GM10847 (cell line): Measurements from ENCODE around the gene DOK5.

Experiments used
- POLR2A ChIP-seq: IDR thresholded peaks from 2 replicates; pipeline ENCODE4 v1.6.1; 2011; ENCODE audit not compliant: insufficient read length; ENCODE audit errors: extremely low read depth

DOK5 gene

DNA sequence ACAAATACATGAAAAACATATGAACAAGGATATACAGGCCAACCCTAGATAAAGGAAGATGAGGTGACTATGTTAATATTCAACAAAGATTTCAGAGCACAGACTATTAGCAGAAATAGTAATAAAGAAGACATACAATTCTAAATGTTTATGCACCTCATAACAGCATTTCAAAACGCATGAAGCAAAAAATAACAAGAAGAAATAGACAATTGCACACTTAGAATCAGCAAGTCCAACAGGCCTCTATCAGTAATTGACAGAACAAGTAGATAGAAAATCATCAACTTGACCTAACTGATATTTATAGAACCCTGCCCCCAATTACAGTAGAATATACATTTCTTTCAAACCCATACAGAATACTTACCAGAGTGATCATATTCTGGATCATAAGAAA is 11.4 kb upstream of the DOK5 start:
- TF ChIP-seq POLR2A: no peak

DNA sequence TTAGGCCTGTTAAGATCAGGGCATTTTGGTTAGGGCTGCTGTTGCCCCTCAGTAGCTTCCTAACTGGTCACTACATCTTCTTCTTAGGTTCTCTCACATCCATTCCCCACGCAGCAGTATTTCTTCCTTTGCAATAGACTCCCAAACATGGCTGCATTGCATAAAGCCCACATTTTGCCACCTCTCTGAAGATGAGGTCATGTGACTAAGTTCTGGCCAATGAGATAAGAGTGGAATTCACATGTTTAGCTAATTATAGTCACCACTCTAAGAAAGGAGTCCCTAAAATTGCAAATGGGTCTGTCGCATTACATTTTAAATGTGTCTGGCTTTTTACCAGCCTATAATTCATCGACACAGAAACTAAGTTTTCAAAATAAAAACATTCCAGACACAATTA is 9.3 kb upstream of the DOK5 start:
- no peak for TF ChIP-seq POLR2A

DNA sequence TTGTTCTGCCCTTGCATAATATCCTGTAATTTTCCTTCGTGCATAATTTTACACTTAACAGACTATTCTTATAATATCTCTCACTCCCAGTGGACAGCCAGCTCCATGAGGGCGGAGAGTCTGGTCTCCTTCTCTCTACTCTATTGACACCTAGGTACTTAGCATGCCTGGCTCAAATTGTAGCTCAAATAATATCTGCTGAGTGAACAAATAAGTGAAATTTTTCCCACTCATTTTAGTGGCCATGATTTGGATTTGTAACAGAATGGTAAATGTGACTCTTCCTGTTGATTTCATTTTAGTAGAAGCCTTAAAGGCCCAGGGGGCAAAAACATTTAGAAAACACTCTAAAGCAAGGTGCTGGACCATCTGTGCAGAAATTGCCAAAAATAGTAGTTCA is 7.8 kb upstream of the DOK5 start:
- TF ChIP-seq POLR2A: no peak

DNA sequence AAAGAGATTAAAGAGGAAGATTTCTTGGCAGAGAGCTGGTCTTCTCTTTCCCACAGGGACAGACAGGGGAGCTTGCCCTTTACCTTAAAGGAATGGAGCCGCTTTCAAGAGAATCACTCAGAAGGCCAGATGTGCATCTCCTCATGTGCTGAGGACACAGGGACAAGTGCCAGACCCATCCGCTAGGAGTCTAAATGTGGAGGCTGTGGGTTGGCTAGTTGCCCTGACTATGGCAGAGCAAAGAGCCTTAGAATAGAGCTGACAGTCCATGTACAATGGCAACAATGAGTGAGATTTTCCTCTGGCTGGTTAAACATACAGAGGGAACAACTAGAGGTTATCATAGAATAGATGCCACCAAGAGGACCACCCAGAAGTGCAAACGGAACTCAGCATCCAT is 7.3 kb upstream of the DOK5 start:
- no peak for TF ChIP-seq POLR2A

DNA sequence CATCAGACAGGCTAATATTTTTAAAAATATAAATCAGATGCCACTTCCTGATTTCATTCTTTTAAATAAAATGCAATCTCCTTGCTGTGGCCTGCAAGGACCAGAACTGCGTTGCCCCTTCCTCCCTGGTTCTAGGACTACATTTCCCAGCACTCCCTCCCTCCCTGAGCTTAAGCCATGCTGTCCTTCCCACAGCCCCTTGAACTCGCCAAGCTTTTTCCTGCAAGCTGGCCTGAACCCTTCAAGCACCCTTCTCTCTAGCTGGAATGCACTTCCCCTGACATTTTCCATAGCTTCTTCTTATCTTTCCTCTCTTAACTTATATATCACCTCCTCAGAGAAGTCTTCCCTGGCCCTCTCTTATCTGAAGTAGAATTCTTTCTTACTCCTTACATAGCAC is 6.1 kb upstream of the DOK5 start:
- TF ChIP-seq POLR2A: no peak

DNA sequence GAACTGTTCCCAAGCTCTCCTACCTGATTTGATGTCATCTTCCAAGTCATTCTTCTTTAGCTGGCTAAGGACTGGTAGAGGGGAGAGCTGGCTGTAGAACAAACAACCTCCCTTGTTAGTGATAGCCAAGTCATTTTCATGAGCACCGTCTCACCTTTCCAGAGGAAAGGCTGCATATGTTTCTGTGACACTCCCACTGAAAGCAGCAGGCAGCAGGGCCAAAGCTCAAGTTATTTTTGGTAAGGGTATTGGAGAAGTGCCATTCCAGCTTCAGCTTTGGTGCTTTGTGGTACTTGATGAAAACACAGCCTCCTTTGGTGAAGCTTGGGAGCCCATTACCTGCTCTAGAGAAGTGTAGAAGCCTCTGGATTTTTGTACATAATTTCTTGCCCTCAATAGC is 5.4 kb upstream of the DOK5 start:
- no peak for TF ChIP-seq POLR2A

DNA sequence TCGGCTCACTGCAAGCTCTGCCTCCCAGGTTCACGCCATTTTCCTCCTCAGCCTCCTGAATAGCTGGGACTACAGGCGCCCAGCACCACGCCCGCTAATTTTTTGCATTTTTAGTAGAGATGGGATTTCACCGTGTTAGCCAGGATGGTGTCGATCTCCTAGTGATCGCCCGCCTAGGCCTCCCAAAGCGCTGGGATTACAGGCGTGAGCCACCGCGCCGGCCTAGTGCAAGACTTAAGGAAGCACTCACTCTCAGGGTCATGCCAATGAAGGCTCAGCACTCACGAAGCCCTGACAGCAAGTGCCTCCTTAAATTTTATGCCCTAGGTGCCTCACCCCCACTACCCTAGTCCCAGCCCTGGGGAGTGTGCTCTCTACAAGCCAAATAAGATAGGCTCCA is 4.7 kb upstream of the DOK5 start:
- no peak for TF ChIP-seq POLR2A

DNA sequence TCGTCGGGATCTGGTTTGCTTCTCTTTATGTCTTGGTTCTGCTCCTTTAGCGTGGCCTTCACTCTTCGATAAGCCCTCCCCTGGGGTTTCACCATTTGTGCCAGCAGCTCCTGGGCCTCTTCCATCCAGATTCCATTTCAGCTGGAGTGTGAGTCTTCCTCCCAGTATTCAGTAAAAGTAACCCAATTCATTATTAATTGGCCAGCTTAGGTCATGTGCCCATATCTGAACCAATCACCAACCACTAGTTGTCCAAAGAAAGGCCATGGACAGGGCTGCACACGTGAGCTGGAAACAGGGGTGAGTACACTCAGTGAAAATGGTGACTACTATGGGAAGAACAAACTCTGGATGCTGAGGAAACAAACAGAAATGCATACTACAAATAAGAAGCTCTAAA is 2.8 kb upstream of the DOK5 start:
- no peak for TF ChIP-seq POLR2A

DNA sequence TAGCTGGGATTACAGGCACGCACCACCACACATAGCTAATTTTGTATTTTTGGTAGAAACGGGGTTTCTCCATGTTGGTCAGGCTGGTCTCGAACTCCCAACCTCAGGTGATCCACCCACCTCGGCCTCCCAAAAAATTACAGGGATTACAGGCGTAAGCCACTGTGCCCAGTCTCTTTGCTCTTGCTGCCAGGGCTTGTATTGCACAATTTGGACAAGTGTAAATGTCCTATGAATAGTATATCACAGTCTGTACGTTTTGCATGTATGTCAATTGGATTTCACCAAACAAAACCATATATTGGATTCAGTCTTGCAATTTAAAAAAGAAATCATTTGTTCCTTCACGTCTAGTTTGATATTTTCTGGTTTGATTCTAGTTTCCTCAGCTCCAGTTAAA is 2.1 kb upstream of the DOK5 start:
- TF ChIP-seq POLR2A: no peak

DNA sequence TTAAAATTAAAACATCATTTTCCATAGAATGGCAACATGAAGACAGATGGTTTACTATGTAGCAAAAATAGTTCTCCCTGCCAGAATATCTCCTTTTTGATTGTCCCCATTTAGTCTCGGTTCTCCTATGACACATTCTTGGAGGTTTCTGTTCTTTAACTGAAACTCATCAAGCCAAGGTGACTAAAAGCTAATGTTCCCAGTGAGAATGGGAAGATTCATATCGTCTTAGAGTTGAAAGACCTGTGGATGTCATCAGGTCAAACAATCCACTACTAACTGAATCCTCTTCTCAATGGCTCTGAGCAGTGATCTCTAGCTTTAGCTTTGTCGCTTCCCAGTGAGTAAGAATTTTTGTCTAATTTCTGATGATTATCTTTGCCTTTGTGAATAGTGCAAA is 1.3 kb upstream of the DOK5 start:
- TF ChIP-seq POLR2A: no peak

DNA sequence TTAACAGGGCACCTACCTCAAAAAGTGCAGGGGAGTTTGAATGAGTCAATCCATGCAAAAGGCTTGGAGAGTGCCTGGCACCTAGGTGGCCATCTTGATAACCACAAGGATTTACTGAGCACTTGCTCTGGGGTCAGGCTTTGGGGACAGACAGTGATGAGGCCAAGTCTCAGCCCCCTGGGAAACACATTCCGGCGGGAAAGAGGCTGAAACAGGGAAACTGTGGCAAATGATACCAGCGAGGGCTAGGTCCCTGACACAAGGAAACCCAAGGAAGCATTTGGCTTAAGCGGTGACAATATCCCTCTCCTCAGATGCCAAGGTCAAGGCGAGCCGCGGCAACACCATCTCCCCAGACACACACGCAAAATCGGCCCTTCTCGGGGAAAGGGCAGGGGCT is 527 bp upstream of the DOK5 start:
- TF ChIP-seq POLR2A: no peak

DNA sequence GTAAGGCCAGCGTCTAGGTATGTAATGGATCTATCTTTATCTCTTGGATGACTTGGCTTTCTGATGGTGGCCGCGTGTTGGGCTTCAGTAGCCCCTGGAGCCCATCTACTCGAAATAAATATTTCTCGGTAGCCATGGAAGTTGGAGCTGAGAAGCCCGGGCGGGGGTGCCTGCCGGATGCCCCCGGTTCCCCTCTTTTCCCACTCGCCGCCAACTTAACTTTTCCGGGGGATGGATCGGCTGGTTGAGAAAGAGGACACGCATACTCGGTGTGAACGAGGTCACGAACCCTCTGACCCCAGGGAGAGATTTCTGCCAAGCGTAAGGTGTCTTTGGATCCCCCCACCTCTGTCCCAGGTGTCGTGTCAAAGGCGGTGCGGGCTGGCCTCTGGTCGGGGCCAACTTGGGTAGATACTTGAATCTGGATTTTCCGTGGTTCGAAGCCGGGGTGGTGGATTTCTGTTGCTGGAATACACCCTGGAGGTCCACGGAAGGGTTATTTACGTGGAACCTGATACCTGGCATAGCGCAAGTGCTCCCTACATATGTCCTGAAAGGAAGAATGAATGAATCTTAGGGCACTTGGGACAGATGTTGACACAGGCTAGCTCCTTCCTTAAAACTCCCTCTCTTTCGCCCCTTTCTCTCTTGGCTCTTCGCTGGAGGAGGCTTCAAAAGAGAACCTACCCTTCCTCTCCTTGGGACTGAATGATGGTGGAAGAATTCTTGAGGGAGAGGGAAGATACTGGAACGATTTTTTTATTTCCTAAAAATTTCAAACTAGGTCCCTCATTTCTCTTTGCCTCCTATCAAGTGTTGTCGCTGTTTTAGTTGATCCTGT is 996 bp downstream of the DOK5 start:
- TF ChIP-seq POLR2A: no peak

DNA sequence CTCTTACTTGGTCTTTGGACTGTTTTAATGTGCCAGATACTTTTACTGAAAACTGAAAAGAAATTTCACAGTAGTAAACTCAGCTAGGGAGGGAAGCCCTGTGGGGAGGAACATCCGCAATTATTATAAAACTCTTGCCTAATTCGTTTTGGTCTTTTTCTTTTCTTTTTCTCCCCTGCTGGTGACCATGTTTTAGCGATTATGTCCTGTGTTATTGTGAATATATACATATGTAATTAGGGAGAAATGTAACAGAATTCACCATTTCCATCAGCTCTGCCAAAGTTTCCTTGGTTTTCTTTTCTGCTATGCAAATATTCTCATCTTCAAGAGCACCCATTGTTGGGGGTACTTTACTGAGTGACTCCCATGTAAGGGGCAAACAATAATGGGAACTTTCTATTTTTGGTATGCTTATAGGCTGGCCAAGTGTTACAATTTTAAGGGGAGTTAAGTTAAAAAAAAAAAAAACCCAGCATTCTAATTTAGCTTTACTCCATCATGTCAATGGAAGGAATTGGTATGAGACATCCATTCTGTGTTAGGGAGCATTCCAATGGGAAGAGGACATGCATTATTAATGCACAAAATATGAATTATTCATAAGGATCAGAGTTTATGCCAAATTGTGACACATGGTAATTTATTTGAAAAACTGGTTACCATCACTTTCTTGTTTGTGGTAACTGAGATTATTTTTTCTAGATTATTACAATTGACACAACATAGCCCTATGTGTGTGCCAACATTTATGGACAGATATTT is 2.0 kb downstream of the DOK5 start:
- TF ChIP-seq POLR2A: no peak

DNA sequence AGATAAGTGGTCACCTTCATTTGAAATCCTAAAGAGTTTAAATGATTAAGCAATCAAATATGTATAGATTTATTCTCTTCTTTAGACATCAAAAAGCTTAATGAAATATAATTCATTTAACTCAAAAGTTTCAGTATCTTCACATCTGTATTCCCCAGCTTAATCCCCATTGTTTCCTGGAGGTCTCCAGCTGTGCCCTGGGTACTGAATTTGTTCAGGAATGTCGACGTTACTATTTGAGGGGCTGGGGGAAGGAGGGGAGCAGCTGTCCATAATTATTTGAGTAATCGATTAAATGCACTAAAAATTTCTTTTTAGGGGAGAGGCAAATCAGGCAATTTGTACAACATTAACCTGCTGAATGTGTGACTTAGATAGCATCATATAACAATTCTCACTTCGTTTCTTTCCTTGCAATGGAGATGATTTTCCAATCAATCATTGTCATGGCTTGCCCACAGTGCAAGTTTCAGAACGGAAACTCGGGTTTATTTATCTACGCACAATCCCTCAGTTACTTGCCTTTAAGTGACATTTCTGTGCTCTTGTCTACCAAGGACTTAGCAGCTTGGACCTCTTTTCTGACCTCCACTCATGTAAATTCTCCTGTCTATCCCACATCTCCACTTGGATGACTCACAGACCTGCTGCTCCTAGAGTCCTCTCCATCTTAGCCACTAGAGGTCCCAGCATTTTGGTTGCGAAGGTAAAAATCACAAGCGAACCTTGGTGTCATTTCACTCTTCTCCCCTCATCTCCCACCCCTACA is 3.9 kb downstream of the DOK5 start:
- no peak for TF ChIP-seq POLR2A

DNA sequence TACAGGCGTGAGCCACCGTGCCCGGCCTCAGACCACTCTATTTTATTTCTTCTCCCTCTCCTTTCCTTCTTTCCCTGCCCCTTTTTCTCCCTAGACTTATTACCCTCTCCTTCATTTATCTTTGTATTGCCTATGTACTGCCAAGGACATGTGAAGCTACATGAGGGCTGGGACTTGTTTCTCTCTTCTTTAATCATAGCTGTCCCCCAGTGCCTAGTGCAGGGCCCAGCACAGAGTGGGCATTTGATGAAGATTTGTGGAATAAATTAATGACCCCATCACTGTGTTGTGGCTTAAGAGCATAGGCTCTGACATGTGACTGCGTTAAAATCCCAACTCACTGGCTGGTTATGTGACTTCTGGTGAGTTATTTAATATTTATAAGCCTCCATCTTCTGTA is 6.0 kb downstream of the DOK5 start:
- no peak for TF ChIP-seq POLR2A

DNA sequence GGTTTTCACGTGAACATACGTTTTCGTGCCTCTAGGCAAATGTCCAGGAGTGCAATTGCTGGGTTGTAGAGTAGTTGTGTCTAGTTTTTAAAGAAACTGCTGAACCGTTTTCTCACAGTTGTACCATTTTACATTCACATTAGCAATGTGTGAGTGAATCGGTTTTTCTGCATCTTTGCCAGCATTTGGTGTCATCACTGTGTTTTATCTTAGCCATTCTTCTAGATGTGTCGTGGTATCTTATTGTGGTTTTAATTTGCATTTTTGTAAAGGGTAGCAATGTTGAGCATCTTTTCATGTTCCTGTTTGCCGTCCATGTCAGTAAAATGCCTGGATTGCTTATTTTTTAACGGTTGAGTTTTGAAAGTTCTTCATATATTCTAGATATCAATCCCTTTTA is 10.2 kb downstream of the DOK5 start:
- no peak for TF ChIP-seq POLR2A
